ENCODE results near the gene PRKAG2. TPM values are rescaled to one million over a fixed set of nuclear protein-coding genes. Genes with fewer than 3 reads are reported as not detected.

The PRKAG2 gene
- total and polyA plus RNA-seq, 4 donors: 17.5 to 33.3 (median 23.9) TPM

GRCh38 chr7:151758622-151759540 lies 118.0 kb downstream of the PRKAG2 start:
- Histone ChIP-seq H3K9ac (ENCODE audit: insufficient read depth in 1 of 2, low read length in 2 of 2) (no peak overlapping the region), H3K36me3 (ENCODE audit: control insufficient read depth in 4 of 4, insufficient read depth in 4 of 4, low read length in 4 of 4) (no peaks in the 10 kb centered on the region), H3K27ac (ENCODE audit: low read depth in 1 of 2, low read length in 1 of 2) (no peak overlapping the region), H3K27me3 (ENCODE audit: control insufficient read depth in 3 of 3, insufficient read depth in 3 of 3, low read length in 2 of 3) (peaks cover 0 to 4% (median 0%) of the 10 kb centered on the region in 3 donors), H3K9me3 (ENCODE audit: control insufficient read depth in 4 of 4, insufficient read depth in 3 of 4, low read length in 3 of 4) (no peaks in the 10 kb centered on the region), H3K4me1 (ENCODE audit: control insufficient read depth in 5 of 5, insufficient read depth in 5 of 5, low read length in 5 of 5) (peaks cover 0 to 17% (median 0%) of the 10 kb centered on the region in 5 donors), H3K4me3 (no peak overlapping the region)
- no peak for TF ChIP-seq CTCF (IDR thresholded peaks at IDR 0.05; ENCODE audit: control extremely low read depth, extremely low read depth)
- 83 to 87% methylated on average over 18 of the region's 18 CpGs for WGBS, 2 donors
- DNase-seq: no peak
- no peak for ATAC-seq (ENCODE audit: insufficient read depth, low FRiP score)

- DNase-seq (no peak), ATAC-seq (ENCODE audit: insufficient read depth, low FRiP score) (no peak)
- Histone ChIP-seq H3K9ac (ENCODE audit: insufficient read depth in 1 of 2, low read length in 2 of 2) (no peak overlapping the region), H3K4me3 (no peak overlapping the region), H3K27me3 (ENCODE audit: control insufficient read depth in 3 of 3, insufficient read depth in 3 of 3, low read length in 2 of 3) (peaks cover 0 to 3% (median 0%) of the 10 kb centered on the region in 3 donors), H3K27ac (ENCODE audit: low read depth in 1 of 2, low read length in 1 of 2) (no peak overlapping the region), H3K9me3 (ENCODE audit: control insufficient read depth in 4 of 4, insufficient read depth in 3 of 4, low read length in 3 of 4) (no peaks in the 10 kb centered on the region), H3K36me3 (ENCODE audit: control insufficient read depth in 4 of 4, insufficient read depth in 4 of 4, low read length in 4 of 4) (no peaks in the 10 kb centered on the region), H3K4me1 (ENCODE audit: control insufficient read depth in 5 of 5, insufficient read depth in 5 of 5, low read length in 5 of 5) (peaks cover 0 to 17% (median 0%) of the 10 kb centered on the region in 5 donors)
- TF ChIP-seq CTCF (IDR thresholded peaks at IDR 0.05; ENCODE audit: control extremely low read depth, extremely low read depth): no peak
- 75 to 80% methylated on average over 8 of the region's 8 CpGs for WGBS, 2 donors
These were observed 119.6 kb downstream of the PRKAG2 start for GRCh38 chr7:151757274-151757673.

GRCh38 chr7:151756866-151757265 lies 120.0 kb downstream of the PRKAG2 start:
- H3K27ac ChIP-seq (ENCODE audit: low read depth in 1 of 2, low read length in 1 of 2): no peak overlapping the region
- no peak for TF ChIP-seq CTCF (IDR thresholded peaks at IDR 0.05; ENCODE audit: control extremely low read depth, extremely low read depth)
- no peaks in the 10 kb centered on the region for H3K27me3 ChIP-seq (ENCODE audit: control insufficient read depth in 3 of 3, insufficient read depth in 3 of 3, low read length in 2 of 3)
- WGBS, 2 donors: 90 to 94% methylated on average over 13 of the region's 13 CpGs
- H3K36me3 ChIP-seq (ENCODE audit: control insufficient read depth in 4 of 4, insufficient read depth in 4 of 4, low read length in 4 of 4): no peaks in the 10 kb centered on the region
- peaks cover 0 to 17% (median 0%) of the 10 kb centered on the region in 5 donors for H3K4me1 ChIP-seq (ENCODE audit: control insufficient read depth in 5 of 5, insufficient read depth in 5 of 5, low read length in 5 of 5)
- no peak overlapping the region for H3K4me3 ChIP-seq
- DNase-seq (no peak), ATAC-seq (ENCODE audit: insufficient read depth, low FRiP score) (no peak)
- no peak overlapping the region for H3K9ac ChIP-seq (ENCODE audit: insufficient read depth in 1 of 2, low read length in 2 of 2)
- H3K9me3 ChIP-seq (ENCODE audit: control insufficient read depth in 4 of 4, insufficient read depth in 3 of 4, low read length in 3 of 4): no peaks in the 10 kb centered on the region
